Measurements from ENCODE around the gene ARL8A. TPM values are rescaled to one million over a fixed set of nuclear protein-coding genes. Genes with fewer than 3 reads are reported as not detected.

The ARL8A gene
- total RNA-seq, 1 experiment from 2014 or later = 45.6 TPM

DNA sequence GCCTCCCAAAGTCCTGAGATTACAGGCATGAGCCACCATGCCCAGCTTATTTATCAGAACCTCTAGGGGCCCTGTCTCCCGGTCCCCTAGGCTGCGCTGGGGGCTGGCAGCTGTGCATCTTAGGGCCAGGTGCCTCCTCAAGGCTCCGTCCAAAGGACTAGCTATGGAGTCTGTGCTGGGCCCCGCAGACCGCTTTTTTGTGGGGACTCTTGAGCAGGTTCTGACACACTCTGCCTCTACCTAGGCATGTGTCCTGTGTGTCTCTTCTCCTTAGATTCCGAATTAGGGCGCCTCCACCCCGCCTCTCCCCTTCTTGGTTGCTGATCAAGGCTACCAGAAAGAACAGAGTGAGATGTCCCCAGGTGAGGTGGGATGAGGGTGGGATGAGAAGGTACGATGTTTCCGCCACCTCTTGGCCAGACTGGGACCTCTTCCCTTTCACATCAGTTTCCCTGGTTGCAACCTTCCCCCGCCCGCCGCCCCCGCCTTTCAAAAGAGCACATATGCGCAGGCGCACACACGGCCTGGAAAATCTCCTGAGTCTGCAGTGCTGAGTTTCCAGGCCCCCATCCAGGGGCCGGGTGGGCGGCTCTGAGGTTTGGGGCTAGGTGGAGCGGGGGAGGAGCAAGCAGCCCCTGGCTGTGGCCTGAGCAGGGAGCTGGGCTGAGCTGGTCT, 20.9 kb upstream of the ARL8A start:
- intact Hi-C loops (cut with micrococcal nuclease) = no loop called here
- no TSS peak for BruUV-seq (replicated peaks)
- no peaks in the 10 kb centered on the region for H4K20me1 ChIP-seq (ENCODE audit: insufficient read depth)
- ATAC-seq (no peak), DNase-seq (ENCODE audit: low read depth, low spot score) (no peak)
- RAD21 ChIA-PET (ENCODE audit: low non-redundant PET in 1 of 2, low total read pairs in 2 of 2, uncharacterized antibody in 2 of 2, unreplicated experiment in 2 of 2) = no interaction called here
- H3K9me2 ChIP-seq (ENCODE audit: insufficient read depth) = no peaks in the 10 kb centered on the region
- H2AFZ ChIP-seq (ENCODE audit: low read depth, low read length, poor library complexity, severe bottlenecking) = no peak overlapping the region
- H3K4me2 ChIP-seq (ENCODE audit: low read length) = no peak overlapping the region
- H3K4me1 ChIP-seq (ENCODE audit: control insufficient read depth in 1 of 2, insufficient read depth in 2 of 2, low read length in 2 of 2) = peaks cover 5% of the 10 kb centered on the region in 2 experiments; a peak in 3 of 4 replicates
- CTCF ChIA-PET = no interaction called here
- TF ChIP-seq, protein P1, sequence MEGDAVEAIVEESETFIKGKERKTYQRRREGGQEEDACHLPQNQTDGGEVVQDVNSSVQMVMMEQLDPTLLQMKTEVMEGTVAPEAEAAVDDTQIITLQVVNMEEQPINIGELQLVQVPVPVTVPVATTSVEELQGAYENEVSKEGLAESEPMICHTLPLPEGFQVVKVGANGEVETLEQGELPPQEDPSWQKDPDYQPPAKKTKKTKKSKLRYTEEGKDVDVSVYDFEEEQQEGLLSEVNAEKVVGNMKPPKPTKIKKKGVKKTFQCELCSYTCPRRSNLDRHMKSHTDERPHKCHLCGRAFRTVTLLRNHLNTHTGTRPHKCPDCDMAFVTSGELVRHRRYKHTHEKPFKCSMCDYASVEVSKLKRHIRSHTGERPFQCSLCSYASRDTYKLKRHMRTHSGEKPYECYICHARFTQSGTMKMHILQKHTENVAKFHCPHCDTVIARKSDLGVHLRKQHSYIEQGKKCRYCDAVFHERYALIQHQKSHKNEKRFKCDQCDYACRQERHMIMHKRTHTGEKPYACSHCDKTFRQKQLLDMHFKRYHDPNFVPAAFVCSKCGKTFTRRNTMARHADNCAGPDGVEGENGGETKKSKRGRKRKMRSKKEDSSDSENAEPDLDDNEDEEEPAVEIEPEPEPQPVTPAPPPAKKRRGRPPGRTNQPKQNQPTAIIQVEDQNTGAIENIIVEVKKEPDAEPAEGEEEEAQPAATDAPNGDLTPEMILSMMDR (IDR thresholded peaks at IDR 0.05 in 2 of 3, conservative IDR thresholded peaks at IDR 0.05 in 1 of 3; ENCODE audit: borderline replicate concordance in 1 of 3, insufficient read depth in 1 of 3, low read depth in 2 of 3, low read length in 2 of 3) = no peak
- no peak for TF ChIP-seq SIN3A (IDR thresholded peaks at IDR 0.05; ENCODE audit: low read depth)
- TF ChIP-seq EZH2phosphoT487 (IDR thresholded peaks at IDR 0.05; ENCODE audit: borderline replicate concordance) = no peak
- TF ChIP-seq YY1 (IDR thresholded peaks at IDR 0.05; ENCODE audit: extremely low read depth, insufficient replicate concordance, low read depth, low read length) = no peak
- TF ChIP-seq POLR2AphosphoS5 (IDR thresholded peaks at IDR 0.05; ENCODE audit: low read depth, low read length) = no peak
- TF ChIP-seq, protein P2, sequence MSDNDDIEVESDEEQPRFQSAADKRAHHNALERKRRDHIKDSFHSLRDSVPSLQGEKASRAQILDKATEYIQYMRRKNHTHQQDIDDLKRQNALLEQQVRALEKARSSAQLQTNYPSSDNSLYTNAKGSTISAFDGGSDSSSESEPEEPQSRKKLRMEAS (IDR thresholded peaks at IDR 0.05) = no peak
- TF ChIP-seq JUND (IDR thresholded peaks at IDR 0.05) = no peak
- TF ChIP-seq SP1 (IDR thresholded peaks at IDR 0.05; ENCODE audit: low read depth) = no peak
- TF ChIP-seq POLR2A (IDR thresholded peaks at IDR 0.05; ENCODE audit: borderline replicate concordance, extremely low read depth, insufficient read depth, insufficient read length) = no peak
- no peak for TF ChIP-seq RAD21 (IDR thresholded peaks at IDR 0.05; ENCODE audit: low read depth)
- no peak for TF ChIP-seq EZH2 (IDR thresholded peaks at IDR 0.05)
- TF ChIP-seq, protein P3, sequence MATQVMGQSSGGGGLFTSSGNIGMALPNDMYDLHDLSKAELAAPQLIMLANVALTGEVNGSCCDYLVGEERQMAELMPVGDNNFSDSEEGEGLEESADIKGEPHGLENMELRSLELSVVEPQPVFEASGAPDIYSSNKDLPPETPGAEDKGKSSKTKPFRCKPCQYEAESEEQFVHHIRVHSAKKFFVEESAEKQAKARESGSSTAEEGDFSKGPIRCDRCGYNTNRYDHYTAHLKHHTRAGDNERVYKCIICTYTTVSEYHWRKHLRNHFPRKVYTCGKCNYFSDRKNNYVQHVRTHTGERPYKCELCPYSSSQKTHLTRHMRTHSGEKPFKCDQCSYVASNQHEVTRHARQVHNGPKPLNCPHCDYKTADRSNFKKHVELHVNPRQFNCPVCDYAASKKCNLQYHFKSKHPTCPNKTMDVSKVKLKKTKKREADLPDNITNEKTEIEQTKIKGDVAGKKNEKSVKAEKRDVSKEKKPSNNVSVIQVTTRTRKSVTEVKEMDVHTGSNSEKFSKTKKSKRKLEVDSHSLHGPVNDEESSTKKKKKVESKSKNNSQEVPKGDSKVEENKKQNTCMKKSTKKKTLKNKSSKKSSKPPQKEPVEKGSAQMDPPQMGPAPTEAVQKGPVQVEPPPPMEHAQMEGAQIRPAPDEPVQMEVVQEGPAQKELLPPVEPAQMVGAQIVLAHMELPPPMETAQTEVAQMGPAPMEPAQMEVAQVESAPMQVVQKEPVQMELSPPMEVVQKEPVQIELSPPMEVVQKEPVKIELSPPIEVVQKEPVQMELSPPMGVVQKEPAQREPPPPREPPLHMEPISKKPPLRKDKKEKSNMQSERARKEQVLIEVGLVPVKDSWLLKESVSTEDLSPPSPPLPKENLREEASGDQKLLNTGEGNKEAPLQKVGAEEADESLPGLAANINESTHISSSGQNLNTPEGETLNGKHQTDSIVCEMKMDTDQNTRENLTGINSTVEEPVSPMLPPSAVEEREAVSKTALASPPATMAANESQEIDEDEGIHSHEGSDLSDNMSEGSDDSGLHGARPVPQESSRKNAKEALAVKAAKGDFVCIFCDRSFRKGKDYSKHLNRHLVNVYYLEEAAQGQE (IDR thresholded peaks at IDR 0.05; ENCODE audit: low read depth) = no peak
- TF ChIP-seq ELF1 (IDR thresholded peaks at IDR 0.05; ENCODE audit: borderline replicate concordance, low read depth) = no peak
- no peak for TF ChIP-seq SRF (IDR thresholded peaks at IDR 0.05; ENCODE audit: low read depth)
- TF ChIP-seq FOSL1 (IDR thresholded peaks at IDR 0.05; ENCODE audit: low read depth) = no peak
- no peak for TF ChIP-seq TCF7L2 (IDR thresholded peaks at IDR 0.05; ENCODE audit: borderline replicate concordance, extremely low read depth, insufficient read depth, insufficient read length)
- TF ChIP-seq ZFX (IDR thresholded peaks at IDR 0.05) = no peak
- TF ChIP-seq ZNF274 (IDR thresholded peaks at IDR 0.05; ENCODE audit: low read depth, low read length) = no peak
- TF ChIP-seq CBX3 (IDR thresholded peaks at IDR 0.05; ENCODE audit: low read depth) = no peak
- no peaks in the 10 kb centered on the region for H3K27me3 ChIP-seq (ENCODE audit: insufficient read depth, low read length)
- H3K36me3 ChIP-seq (ENCODE audit: control insufficient read depth in 1 of 2, insufficient read depth in 2 of 2, low read length in 2 of 2) = no peaks in the 10 kb centered on the region
- no peaks in the 10 kb centered on the region for H3K9me3 ChIP-seq (ENCODE audit: control insufficient read depth in 1 of 2, insufficient read depth in 1 of 2, low read depth in 1 of 2, low read length in 2 of 2)
- no peak overlapping the region for H3K27ac ChIP-seq (ENCODE audit: low read depth, low read length)
- H3K4me3 ChIP-seq (replicated peaks in 1 of 2; ENCODE audit: low read depth in 1 of 2, low read length in 2 of 2) = no peak overlapping the region
- no peaks in the 10 kb centered on the region for H3K79me2 ChIP-seq (ENCODE audit: insufficient read depth, low read length)
- POLR2A ChIA-PET = no interaction called here
- H3K9ac ChIP-seq (ENCODE audit: low read length) = no peak overlapping the region
